ENCODE data around the gene RASA2.

DNA sequence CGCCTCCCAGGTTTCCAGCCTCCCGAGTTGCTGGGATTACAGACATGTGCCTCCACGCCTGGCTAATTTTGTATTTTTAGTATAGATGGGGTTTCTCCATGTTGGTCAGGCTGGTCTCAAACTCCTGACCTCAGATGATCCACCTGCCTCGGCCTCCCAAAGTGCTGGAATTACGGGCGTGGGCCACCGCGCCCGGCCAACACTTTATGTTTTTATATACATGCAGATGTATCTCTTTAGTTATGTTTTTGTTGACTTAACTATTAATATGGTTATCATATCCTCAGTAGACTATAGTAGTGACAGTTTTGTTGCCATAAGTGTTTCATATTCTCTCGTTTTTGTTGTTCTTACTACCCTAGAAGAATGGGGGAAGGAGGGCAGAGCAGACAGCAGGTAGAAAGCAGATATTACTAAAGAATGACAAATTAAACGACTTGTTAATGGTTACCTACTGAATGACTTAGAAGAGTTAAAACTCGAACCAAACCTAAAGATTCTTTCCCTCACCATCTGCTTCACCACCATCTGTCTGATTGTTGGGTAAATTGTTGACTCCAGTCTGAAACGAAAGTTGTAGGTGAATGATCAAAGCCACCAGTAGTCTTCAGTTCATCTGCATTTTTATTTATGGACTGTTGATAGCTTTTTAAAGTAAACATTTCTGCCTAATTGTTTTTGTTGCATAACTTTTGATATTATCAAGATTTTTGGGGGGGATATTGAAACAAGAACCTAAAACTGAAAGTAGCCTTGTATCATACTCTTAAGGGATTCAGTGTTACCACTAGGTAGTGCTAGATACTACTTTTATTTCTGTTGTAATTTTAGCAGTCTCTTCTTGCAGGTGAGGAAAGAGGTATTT lies 89.3 kb downstream of the RASA2 start:
- TF ChIP-seq, protein P1, sequence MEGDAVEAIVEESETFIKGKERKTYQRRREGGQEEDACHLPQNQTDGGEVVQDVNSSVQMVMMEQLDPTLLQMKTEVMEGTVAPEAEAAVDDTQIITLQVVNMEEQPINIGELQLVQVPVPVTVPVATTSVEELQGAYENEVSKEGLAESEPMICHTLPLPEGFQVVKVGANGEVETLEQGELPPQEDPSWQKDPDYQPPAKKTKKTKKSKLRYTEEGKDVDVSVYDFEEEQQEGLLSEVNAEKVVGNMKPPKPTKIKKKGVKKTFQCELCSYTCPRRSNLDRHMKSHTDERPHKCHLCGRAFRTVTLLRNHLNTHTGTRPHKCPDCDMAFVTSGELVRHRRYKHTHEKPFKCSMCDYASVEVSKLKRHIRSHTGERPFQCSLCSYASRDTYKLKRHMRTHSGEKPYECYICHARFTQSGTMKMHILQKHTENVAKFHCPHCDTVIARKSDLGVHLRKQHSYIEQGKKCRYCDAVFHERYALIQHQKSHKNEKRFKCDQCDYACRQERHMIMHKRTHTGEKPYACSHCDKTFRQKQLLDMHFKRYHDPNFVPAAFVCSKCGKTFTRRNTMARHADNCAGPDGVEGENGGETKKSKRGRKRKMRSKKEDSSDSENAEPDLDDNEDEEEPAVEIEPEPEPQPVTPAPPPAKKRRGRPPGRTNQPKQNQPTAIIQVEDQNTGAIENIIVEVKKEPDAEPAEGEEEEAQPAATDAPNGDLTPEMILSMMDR (IDR thresholded peaks at IDR 0.05): peak; percentile 65
- TF ChIP-seq ZFX (IDR thresholded peaks at IDR 0.05; ENCODE audit: borderline replicate concordance): no peak

Measured in 22Rv1 (cell line).